WTC11 (cell line): Measurements from ENCODE around the gene COX5A. TPM values are rescaled to one million over a fixed set of nuclear protein-coding genes. Genes with fewer than 3 reads are reported as not detected.

Source experiments
- ATAC-seq: fragments of 200-7000 bp; cut with Tn5 transposase; 2 replicates; pipeline ENCODE4 v1.10.0; 2021; ENCODE audit warnings: mild to moderate bottlenecking, moderate library complexity
- CTCF ChIA-PET: fragments of 300-600 bp; sonication (Branson Sonifier 250); formaldehyde crosslinking; loops from one replicate; lab custom pipeline; 2021; ENCODE audit warnings: antibody characterized with exemption; lab: Charles Lee
- POLR2A ChIA-PET: fragments of 350-600 bp; sonication (Branson Sonifier 250); formaldehyde crosslinking; loops from one replicate; lab custom pipeline; 2021; ENCODE audit warnings: antibody characterized with exemption; lab: Charles Lee
- DNase-seq: peaks from one replicate; pipeline ENCODE4 v3.0.0; 2021; ENCODE audit warnings: low spot score
- H3K27ac Mint-ChIP-seq: 2 replicates; pipeline ENCODE4 v1.8.0; 2021; ENCODE audit warnings: mixed read lengths
- H3K27me3 Mint-ChIP-seq: 2 replicates; pipeline ENCODE4 v1.8.0; 2021; ENCODE audit warnings: low read depth, mild to moderate bottlenecking, moderate library complexity, mixed read lengths
- H3K36me3 Mint-ChIP-seq: 2 replicates; pipeline ENCODE4 v1.8.0; 2021; ENCODE audit warnings: mixed read lengths
- H3K4me1 Mint-ChIP-seq: 2 replicates; pipeline ENCODE4 v1.8.0; 2022; ENCODE audit warnings: mixed read lengths
- H3K4me3 Mint-ChIP-seq: 2 replicates; pipeline ENCODE4 v1.8.0; 2021; ENCODE audit warnings: mild to moderate bottlenecking, moderate library complexity, mixed read lengths
- H3K9me3 Mint-ChIP-seq: 2 replicates; pipeline ENCODE4 v1.8.0; 2021; ENCODE audit warnings: mixed read lengths
- CBFB ChIP-seq: sonication (generic); formaldehyde crosslinking; IDR thresholded peaks from 2 replicates; pipeline ENCODE4 v1.8.1; 2022; ENCODE audit warnings: mild to moderate bottlenecking, low read depth, missing genetic modification reagents
- JUN ChIP-seq: sonication (generic); formaldehyde crosslinking; IDR thresholded peaks from 2 replicates; pipeline ENCODE4 v1.8.0; 2023; ENCODE audit warnings: mild to moderate bottlenecking, missing genetic modification reagents
- MXD4 ChIP-seq: fragments of 250-450 bp; sonication (Bioruptor Pico); IDR thresholded peaks from 2 replicates; pipeline ENCODE4 v1.8.0; 2021; ENCODE audit warnings: mild to moderate bottlenecking, moderate library complexity, borderline replicate concordance
- OVOL2 ChIP-seq: fragments of 250-450 bp; sonication (Bioruptor Pico); IDR thresholded peaks from 2 replicates; pipeline ENCODE4 v1.9.0; 2021; ENCODE audit warnings: mild to moderate bottlenecking, borderline replicate concordance
- RELA ChIP-seq: sonication (generic); formaldehyde crosslinking; IDR thresholded peaks from 2 replicates; pipeline ENCODE4 v1.8.1; 2022; ENCODE audit warnings: missing genetic modification reagents, mild to moderate bottlenecking, borderline replicate concordance
- TEAD1 ChIP-seq: sonication (generic); formaldehyde crosslinking; IDR thresholded peaks from 2 replicates; pipeline ENCODE4 v1.8.0; 2022; ENCODE audit warnings: mild to moderate bottlenecking, missing genetic modification reagents
- ZNF219 ChIP-seq: sonication (generic); formaldehyde crosslinking; IDR thresholded peaks from 2 replicates; pipeline ENCODE4 v1.8.0; 2023; ENCODE audit warnings: missing genetic modification reagents, mild to moderate bottlenecking, borderline replicate concordance
- ZNF423 ChIP-seq: fragments of 250-450 bp; sonication (Bioruptor Pico); IDR thresholded peaks from 2 replicates; pipeline ENCODE4 v2.1.2; 2022; ENCODE audit warnings: mild to moderate bottlenecking, moderate library complexity
- ZNF671 ChIP-seq: fragments of 250-450 bp; sonication (Bioruptor Pico); IDR thresholded peaks from 2 replicates; pipeline ENCODE4 v1.8.0; 2021; ENCODE audit warnings: mild to moderate bottlenecking
- total RNA-seq: library from RNA; stranded (reverse); gene quantifications from 3 replicates; pipeline ENCODE4 v1.2.3, GENCODE V29; 2021
- TF ChIP-seq, protein P1 (sequence below): sonication (generic); formaldehyde crosslinking; IDR thresholded peaks from 2 replicates; pipeline ENCODE4 v1.8.0; 2022; ENCODE audit warnings: missing genetic modification reagents
- TF ChIP-seq, protein P2 (sequence below): fragments of 200-600 bp; IDR thresholded peaks from 2 replicates; pipeline ENCODE4 v1.8.0; 2022; ENCODE audit warnings: antibody characterized with exemption
- TF ChIP-seq, protein P3 (sequence below): sonication (generic); formaldehyde crosslinking; IDR thresholded peaks from 2 replicates; pipeline ENCODE4 v1.8.1; 2023; ENCODE audit warnings: mild to moderate bottlenecking, missing genetic modification reagents, moderate library complexity
- TF ChIP-seq, protein P4 (sequence below): sonication (generic); formaldehyde crosslinking; IDR thresholded peaks from 2 replicates; pipeline ENCODE4 v1.8.0; 2022; ENCODE audit warnings: mild to moderate bottlenecking, missing genetic modification reagents
- TF ChIP-seq, protein P5 (sequence below): sonication (generic); formaldehyde crosslinking; IDR thresholded peaks from 2 replicates; pipeline ENCODE4 v1.8.1; 2022; ENCODE audit warnings: mild to moderate bottlenecking, moderate library complexity, missing genetic modification reagents
- TF ChIP-seq, protein P6 (sequence below): sonication (generic); formaldehyde crosslinking; IDR thresholded peaks from 2 replicates; pipeline ENCODE4 v1.8.1; 2023; ENCODE audit warnings: mild to moderate bottlenecking, moderate library complexity, missing genetic modification reagents

The COX5A gene
- total RNA-seq, 1 experiment from 2014 or later, result 354 TPM

DNA sequence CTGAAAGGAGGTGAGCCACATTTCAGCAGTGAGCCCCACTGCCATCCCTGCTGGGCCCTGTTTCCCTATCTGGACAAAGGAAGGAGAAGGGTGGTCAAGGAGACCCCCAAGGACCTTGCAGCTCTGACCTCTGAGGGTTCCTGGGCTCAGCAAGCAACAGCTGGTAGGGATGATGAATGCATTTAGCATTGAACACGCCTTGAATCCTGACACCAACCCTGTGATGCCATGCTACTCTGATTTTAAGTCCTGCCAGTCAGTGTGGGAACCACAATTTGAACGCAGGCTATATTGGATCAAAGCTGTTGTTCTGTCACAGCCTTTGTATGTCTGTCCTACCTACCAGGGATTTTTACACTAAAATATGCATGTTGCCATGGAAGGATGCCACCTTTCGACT is 41.6 kb downstream of the COX5A start:
- CTCF ChIA-PET, result interaction anchor here (1.2 kb wide), 1 partner anchor 127 kb away, joined by 3 read pairs; no protein-coding TSS in a partner anchor
- H3K27ac Mint-ChIP-seq, result no peak overlapping the region
- POLR2A ChIA-PET, result interaction anchor here (3.0 kb wide), 1 partner anchor 10 kb away, joined by 12 read pairs; the partner anchor contains the start of gene FAM219B
- no peak for DNase-seq
- TF ChIP-seq, protein P1, sequence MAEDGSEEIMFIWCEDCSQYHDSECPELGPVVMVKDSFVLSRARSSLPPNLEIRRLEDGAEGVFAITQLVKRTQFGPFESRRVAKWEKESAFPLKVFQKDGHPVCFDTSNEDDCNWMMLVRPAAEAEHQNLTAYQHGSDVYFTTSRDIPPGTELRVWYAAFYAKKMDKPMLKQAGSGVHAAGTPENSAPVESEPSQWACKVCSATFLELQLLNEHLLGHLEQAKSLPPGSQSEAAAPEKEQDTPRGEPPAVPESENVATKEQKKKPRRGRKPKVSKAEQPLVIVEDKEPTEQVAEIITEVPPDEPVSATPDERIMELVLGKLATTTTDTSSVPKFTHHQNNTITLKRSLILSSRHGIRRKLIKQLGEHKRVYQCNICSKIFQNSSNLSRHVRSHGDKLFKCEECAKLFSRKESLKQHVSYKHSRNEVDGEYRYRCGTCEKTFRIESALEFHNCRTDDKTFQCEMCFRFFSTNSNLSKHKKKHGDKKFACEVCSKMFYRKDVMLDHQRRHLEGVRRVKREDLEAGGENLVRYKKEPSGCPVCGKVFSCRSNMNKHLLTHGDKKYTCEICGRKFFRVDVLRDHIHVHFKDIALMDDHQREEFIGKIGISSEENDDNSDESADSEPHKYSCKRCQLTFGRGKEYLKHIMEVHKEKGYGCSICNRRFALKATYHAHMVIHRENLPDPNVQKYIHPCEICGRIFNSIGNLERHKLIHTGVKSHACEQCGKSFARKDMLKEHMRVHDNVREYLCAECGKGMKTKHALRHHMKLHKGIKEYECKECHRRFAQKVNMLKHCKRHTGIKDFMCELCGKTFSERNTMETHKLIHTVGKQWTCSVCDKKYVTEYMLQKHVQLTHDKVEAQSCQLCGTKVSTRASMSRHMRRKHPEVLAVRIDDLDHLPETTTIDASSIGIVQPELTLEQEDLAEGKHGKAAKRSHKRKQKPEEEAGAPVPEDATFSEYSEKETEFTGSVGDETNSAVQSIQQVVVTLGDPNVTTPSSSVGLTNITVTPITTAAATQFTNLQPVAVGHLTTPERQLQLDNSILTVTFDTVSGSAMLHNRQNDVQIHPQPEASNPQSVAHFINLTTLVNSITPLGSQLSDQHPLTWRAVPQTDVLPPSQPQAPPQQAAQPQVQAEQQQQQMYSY (CRISPR knock-in tag), result no peak
- TF ChIP-seq, protein P2, sequence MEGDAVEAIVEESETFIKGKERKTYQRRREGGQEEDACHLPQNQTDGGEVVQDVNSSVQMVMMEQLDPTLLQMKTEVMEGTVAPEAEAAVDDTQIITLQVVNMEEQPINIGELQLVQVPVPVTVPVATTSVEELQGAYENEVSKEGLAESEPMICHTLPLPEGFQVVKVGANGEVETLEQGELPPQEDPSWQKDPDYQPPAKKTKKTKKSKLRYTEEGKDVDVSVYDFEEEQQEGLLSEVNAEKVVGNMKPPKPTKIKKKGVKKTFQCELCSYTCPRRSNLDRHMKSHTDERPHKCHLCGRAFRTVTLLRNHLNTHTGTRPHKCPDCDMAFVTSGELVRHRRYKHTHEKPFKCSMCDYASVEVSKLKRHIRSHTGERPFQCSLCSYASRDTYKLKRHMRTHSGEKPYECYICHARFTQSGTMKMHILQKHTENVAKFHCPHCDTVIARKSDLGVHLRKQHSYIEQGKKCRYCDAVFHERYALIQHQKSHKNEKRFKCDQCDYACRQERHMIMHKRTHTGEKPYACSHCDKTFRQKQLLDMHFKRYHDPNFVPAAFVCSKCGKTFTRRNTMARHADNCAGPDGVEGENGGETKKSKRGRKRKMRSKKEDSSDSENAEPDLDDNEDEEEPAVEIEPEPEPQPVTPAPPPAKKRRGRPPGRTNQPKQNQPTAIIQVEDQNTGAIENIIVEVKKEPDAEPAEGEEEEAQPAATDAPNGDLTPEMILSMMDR, result no peak
- TF ChIP-seq CBFB (CRISPR knock-in tag), result no peak
- no peak for TF ChIP-seq RELA (CRISPR knock-in tag)
- TF ChIP-seq MXD4 (CRISPR knock-in tag), result no peak
- TF ChIP-seq, protein P3, sequence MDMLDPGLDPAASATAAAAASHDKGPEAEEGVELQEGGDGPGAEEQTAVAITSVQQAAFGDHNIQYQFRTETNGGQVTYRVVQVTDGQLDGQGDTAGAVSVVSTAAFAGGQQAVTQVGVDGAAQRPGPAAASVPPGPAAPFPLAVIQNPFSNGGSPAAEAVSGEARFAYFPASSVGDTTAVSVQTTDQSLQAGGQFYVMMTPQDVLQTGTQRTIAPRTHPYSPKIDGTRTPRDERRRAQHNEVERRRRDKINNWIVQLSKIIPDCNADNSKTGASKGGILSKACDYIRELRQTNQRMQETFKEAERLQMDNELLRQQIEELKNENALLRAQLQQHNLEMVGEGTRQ (CRISPR knock-in tag), result no peak
- TF ChIP-seq, protein P4, sequence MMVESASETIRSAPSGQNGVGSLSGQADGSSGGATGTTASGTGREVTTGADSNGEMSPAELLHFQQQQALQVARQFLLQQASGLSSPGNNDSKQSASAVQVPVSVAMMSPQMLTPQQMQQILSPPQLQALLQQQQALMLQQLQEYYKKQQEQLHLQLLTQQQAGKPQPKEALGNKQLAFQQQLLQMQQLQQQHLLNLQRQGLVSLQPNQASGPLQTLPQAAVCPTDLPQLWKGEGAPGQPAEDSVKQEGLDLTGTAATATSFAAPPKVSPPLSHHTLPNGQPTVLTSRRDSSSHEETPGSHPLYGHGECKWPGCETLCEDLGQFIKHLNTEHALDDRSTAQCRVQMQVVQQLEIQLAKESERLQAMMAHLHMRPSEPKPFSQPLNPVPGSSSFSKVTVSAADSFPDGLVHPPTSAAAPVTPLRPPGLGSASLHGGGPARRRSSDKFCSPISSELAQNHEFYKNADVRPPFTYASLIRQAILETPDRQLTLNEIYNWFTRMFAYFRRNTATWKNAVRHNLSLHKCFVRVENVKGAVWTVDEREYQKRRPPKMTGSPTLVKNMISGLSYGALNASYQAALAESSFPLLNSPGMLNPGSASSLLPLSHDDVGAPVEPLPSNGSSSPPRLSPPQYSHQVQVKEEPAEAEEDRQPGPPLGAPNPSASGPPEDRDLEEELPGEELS (CRISPR knock-in tag), result no peak
- TF ChIP-seq ZNF219 (CRISPR knock-in tag), result no peak
- no peak for TF ChIP-seq ZNF423
- no peak for TF ChIP-seq OVOL2
- TF ChIP-seq JUN (CRISPR knock-in tag), result no peak
- TF ChIP-seq, protein P5, sequence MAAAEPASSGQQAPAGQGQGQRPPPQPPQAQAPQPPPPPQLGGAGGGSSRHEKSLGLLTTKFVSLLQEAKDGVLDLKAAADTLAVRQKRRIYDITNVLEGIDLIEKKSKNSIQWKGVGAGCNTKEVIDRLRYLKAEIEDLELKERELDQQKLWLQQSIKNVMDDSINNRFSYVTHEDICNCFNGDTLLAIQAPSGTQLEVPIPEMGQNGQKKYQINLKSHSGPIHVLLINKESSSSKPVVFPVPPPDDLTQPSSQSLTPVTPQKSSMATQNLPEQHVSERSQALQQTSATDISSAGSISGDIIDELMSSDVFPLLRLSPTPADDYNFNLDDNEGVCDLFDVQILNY (CRISPR knock-in tag), result no peak
- TF ChIP-seq, protein P6, sequence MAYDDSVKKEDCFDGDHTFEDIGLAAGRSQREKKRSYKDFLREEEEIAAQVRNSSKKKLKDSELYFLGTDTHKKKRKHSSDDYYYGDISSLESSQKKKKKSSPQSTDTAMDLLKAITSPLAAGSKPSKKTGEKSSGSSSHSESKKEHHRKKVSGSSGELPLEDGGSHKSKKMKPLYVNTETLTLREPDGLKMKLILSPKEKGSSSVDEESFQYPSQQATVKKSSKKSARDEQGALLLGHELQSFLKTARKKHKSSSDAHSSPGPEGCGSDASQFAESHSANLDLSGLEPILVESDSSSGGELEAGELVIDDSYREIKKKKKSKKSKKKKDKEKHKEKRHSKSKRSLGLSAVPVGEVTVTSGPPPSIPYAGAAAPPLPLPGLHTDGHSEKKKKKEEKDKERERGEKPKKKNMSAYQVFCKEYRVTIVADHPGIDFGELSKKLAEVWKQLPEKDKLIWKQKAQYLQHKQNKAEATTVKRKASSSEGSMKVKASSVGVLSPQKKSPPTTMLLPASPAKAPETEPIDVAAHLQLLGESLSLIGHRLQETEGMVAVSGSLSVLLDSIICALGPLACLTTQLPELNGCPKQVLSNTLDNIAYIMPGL (CRISPR knock-in tag), result no peak
- TF ChIP-seq ZNF671, result no peak
- no peak for TF ChIP-seq TEAD1
- H3K36me3 Mint-ChIP-seq, result peaks cover 37% of the 10 kb centered on the region
- no peaks in the 10 kb centered on the region for H3K27me3 Mint-ChIP-seq
- no peak overlapping the region for H3K4me3 Mint-ChIP-seq
- no peaks in the 10 kb centered on the region for H3K4me1 Mint-ChIP-seq
- no peaks in the 10 kb centered on the region for H3K9me3 Mint-ChIP-seq
- no peak for ATAC-seq
